ELR (cell line): ENCODE data around the gene TACC2.

Experiments used
- DNase-seq: peaks from one replicate; pipeline ENCODE4 v3.0.0-alpha.2; 2015; ENCODE audit warnings: low read depth

The TACC2 gene

GRCh38 chr10:122168101-122168500 is 179.1 kb downstream of the TACC2 start:
- DNase-seq = no peak

DNA sequence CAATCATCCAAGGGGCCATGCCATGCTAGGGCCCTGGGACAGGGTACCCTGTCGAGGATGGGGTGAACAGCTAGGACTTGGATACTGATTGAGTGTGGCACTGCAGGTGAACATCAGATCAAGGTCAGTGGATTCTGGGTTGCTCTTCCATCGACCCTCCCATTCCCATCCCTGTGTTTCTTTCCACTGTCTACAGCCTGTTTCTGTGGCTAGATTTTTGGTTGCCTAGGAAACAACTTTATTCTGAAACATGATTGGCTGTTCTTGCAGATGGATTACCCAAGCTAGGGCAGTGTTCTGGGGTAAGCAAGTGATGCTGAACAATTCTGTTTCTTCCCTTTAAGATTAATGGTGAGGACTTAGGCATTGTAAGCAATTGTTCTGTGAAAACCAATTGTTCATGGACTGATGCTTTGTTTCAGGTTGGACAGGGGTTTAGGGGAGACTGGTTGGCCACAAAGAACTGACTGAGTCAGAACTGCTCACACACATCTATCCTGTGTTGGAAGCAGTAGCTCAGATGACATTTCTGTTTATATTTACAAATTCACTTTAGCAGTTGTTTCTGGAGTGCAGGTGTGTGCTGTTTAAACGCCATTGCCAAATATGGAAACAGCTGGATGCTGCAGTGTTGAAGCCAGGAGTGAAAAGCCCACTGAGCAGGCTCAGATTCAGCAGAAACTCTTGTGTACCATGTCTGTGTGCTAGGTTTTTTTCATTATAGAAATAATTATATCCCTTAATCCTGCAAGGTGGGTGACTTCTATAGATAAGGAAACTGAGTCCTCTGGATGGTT is 179.8 kb downstream of the TACC2 start:
- DNase-seq = no peak

- no peak for DNase-seq
Measured at GRCh38 chr10:122170802-122171201, 181.8 kb downstream of the TACC2 start.

- no peak for DNase-seq
Measured at GRCh38 chr10:122171302-122172075, 182.5 kb downstream of the TACC2 start.

DNA sequence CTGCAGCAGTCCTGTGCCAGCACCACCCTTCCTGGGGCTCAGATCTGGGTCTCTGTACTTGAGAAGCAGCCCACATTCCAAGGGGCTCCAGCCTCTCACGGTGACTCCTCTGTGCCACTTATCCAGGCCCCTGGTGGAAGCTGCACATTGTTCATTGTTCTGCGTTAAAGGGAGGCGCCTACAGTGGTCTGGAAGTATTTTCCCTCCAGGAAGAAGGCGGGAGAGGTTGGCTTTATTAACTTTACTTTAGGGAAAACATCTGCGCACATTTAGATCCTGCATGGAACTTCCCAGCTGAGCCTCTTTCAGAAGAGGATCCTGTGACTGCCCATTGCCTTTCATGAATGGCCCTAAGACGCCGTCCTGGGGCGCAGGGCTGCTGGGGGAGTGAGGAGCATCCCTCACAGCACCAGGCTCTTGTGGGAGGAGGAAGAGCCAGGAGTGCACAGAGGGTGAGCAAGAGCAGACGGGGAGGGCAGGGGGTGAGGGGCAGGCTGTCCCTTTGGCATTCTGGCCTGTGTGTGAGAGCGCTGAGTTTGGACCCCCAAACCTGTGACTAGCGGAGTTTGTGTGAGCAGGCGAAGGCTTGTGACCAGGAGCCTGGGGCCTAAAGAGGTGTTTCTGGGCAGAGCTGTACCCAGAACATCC is 183.5 kb downstream of the TACC2 start:
- no peak for DNase-seq

DNA sequence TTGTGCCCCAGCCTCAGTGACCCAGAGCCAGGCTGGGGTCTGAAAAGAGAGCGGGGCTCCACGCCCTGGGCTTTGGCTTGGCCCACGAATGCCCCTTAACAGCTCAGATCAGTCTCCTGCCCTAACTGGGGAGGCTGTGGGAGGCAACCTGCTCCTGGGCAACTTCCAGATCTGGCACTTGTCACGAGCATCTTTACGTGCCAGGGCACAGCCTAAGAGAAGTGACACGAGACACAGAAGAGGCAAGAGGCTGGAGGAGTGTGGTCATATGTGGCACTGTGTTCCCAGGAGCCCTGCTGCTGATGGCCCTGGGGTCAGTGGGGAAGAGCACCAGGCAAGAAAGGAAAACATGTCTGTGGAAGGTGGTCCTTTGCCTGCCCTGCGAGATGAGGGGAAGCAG is 184.4 kb downstream of the TACC2 start:
- DNase-seq = no peak

DNA sequence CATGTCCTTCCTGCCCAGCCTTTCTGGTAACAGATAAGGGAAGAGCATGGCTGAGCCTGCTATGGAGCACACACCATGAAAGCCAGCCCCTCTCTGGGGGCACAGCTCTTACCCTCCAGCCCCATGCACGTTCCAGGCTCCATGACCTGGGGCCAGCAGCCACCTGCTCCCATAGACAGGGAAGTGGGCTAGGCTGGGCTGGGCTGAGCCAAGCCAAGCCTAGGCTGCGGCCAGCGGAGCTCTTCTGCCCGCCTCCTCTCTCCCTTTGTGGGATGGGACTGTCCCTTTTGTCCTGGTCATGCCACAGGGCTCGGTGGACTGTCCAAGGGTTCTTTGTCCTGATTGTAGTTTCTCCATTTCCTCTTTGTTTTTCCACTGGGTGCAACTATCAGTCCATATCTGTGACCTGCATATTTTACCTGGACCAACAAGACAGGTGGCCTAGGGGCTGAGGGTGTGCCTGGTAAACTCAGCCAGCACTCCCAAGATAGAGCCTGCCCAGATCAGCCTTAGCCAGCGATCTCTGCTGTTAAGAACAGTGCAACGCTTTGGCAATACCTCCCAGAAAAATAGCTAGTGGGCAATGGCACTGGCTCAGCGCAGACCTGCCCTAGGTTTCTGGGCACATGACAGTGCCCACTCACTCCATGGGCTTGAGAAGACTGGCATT is 184.9 kb downstream of the TACC2 start:
- DNase-seq = no peak

DNA sequence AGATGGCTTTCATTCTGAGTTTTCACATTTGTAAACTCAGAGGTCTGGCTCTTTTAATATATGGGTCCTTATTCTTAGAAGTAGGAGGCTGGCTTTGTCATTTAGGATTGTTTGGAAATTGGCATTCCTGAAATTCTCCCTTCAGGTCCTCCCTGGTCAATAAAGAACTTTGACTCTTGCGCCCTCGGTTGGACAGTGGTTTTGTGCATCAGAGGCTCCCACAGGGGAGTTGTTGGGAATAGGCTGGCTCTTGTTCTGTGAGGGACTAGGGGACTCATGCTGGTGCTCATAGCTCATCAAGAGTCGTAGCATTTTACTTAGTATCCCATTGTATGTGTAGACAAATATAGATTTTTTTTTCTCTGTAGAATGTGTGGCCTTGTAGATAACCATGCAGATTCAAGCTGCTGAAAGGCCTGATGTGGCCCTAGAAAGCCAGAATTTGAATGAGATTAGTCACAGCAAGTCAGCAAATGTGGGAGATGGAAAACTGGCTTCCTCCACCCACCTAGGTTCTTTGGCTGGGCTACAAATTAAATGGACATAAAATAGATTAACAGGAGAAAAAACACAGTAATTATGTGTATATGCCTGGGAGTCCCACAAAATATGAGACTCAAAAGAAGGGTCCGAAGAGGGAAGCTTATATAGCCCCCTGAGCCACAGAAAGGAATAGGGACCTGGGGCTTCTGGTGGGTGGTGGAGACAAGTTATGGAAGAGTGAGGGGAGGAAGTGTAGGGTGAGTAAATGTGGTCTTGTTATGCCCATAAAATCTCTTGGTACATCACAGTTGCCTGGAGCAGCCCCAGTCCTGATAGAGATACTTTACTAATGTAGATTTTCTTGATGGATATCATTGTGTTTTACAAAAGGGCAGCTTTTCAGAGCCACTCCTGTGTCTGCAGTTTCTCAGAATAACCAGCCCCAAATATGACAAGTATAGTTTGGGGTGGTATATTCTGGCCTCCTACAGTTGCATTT is 187.6 kb downstream of the TACC2 start:
- DNase-seq = peak; percentile 48

GRCh38 chr10:122178655-122179054 is 189.7 kb downstream of the TACC2 start:
- DNase-seq = no peak

DNA sequence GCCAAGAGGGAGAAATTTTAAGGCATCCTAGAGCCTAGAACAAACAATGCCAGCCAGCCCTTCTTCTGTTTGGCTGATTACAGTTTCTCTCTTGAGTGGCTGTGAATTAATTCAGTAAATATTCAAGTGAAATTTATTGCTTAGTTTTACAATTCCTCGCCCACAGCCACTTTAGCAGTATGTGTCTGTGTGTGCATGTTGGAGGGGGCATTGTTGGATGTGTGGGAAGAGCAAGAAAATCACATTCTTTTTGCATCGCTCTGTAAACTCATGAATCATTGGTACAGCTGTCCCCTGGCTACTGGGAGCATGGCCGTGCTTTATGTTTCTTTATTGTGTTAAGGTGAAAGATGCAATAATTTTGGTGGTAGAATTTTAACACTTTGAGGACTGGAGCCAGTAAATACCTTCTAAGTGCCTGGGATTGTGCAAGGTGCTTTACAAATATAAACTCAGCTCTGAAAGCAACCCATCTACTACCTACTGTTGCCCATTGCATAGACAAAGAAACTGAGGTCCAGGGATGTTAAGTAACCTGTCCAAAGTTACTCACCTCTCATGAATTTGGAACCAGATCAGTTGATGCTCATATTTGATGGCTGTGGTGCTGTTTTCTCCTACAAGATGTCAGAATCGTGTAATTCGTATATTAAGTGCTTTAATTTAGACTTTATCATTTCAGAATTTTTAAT is 192.2 kb downstream of the TACC2 start:
- peak; percentile 59 for DNase-seq

DNA sequence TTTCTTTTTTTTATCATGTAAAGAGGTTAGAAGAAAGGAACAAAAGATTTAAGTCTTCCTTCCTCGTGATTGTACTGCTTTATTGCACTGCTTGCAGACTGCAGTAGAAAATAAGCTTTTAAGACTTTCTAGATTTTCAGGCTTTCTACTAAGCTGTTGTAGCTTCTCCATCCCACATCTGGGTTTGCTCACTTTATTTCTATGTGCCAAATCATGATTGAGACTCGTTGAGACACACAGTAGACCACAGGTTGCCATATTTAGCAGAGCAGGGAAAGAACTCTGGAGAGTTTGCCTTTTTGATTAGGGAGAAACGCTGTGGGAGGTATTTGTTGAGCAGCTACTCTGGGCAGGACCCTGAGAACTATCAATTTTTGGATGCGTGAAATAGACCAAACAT is 192.9 kb downstream of the TACC2 start:
- DNase-seq = no peak

GRCh38 chr10:122182308-122182707 is 193.3 kb downstream of the TACC2 start:
- no peak for DNase-seq

GRCh38 chr10:122184254-122184653 is 195.3 kb downstream of the TACC2 start:
- DNase-seq = no peak

DNA sequence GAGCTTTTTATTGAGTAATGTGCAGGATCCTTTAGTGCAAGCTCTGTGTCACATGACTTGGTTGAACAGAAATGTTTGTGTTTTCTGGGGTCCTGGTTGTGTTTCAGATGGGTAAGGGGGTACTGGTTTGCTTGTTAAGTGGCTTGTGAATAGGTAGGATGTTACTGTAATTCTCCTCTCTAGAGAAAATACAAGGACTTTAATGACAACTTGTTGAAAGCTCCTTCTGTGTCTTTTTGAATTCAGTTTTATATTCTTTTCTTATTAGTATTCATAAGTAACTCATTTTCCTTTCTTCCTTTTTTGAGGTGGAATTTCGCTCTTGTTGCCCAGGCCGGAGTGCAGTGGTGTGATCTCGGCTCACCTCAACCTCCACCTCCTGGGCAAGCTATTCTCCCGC is 196.7 kb downstream of the TACC2 start:
- DNase-seq = no peak

DNA sequence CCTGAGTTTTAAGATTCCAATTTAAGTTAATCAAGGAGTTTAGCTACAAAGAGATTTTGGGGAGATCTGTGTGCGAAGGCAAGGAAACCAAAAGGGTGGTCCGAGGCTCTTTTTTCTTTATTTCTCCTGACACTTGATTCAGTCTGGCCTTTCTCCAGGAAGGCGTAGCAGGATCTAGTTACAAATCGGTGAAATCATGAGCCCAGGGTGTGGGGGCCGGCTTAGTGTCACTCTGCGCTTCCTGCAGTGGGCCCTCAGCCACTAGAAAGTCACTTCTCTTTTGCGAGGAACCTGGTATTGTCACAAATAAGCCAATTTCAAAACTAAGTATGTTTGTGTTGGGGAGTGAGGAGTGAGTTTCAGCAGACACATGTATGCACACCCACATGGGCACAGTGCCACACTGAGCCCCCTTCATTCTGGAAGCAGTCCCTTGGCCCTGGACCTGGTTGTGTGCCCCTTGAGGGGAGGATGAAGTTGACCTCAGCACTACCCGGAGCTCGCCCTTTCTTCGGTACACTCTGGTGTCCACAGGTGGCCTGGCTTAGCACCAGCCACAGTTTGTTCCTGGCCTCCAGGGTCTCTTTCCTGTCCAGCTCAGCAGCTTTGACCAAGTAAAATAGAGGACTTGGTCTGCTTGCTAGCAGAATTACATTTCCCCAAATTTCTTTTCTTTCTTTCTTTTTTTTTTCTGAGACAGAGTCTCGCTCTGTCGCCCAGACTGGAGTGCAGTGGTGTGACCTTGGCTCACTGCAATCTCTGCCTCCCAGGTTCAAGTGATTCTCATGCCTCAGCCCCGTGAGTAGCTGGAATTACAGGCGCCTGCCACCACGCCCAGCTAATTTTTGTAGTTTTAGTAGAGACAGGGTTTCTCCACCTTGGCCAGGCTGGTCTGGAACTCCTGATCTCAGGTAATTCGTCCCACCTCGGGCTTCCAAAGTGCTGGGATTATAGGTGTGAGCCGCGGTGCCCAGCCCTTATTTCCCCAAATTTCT is 198.2 kb downstream of the TACC2 start:
- no peak for DNase-seq

- DNase-seq = no peak
Measured at GRCh38 chr10:122188706-122189105, 199.7 kb downstream of the TACC2 start.

DNA sequence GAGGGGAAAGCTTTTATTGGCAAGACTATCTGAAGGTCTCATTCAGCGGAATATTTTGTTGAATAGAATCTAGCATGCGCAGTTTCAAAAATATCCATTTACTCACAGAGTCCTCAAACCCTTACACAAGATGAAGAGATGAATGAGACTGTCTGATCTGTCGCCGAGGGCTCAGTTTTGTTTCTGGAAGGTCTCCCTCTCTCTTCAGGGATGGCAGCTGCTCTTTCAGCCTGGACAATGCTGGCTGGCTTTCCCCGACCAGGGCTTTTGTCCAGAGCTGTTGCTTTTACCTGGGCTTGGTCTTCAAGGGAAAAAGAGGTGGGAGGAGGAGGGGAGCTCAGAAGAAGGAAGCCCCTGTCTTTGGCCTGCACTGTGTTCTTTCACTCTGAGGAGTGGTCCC is 200.2 kb downstream of the TACC2 start:
- no peak for DNase-seq

DNA sequence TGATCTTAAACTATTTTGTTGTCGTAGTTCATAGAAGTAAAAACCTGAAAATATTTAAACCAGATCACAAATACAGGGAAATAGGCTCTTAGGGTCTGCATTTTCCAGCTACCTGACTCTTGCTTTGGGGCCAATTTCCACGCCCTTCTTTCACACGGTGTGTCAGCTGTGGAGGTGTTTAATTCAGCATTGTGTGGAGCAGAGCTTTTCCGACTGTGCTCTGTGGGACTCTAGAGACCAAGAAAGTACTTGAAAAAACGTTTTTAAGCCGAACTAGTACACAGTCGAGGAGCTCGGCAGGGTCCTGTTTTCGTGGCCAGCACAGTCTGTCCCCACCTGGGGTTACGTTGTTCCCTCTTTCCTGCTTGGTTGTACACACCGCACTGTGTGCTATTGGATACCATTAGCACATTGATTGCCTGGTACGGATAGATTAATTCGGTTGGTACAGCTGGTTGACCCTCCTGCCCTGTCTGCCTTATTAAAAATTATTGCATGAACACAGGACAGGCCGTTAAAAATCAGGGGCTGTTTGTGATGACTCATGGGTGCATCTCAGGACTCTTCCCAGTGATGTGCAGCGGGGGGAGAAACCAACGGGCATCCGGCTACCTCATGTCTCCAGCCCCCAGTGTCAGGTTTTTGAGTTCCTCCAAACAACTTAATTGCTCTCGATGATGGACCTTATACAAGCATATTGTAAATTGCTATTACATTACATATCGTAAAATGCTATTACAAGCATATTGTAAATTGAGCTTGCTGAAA is 201.4 kb downstream of the TACC2 start:
- DNase-seq = peak; percentile 69
